Mesenteric fat pad (tissue), 1 donor: Measurements from ENCODE around the gene GINS2. TPM values are rescaled to one million over a fixed set of nuclear protein-coding genes. Genes with fewer than 3 reads are reported as not detected.

Experiments used
- DNase-seq: peaks from one replicate; pipeline ENCODE4 v3.0.0-alpha.2; 2020; ENCODE audit warnings: low spot score
- total RNA-seq: library from RNA; stranded (reverse); fragmentation: NEBNext Ultra II Directional; extraction: Animal tissue kit (Norgen Biotek cat#: 25700); gene quantifications from one replicate; pipeline ENCODE4 v1.2.1, GENCODE V29; 2021
- donor health status: DM: yes; HTN: yes; CAD: no.

Gene GINS2
- total RNA-seq, 1 donor from 2014 or later = 0.32 TPM

DNA sequence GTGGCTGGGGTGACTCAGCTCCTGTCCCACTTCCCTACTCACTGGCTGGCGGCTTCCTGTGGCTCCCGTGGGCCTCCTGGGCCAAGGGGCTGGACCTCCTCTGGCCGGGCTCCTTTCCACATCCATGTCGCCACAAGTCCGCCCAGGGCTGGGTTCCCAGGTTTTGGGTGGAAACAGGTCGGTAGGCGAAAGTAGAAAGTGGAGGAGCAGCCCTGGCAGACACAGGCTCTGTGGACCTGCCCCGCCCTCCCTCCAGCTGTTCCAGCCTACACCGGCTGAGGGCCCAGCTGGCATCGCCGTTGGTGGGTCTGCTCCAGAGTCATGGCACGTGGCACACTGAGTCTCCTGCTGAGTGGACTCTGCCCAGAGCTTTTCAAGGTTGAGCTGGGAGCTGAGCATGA, 47.0 kb downstream of the GINS2 start:
- DNase-seq = no peak

DNA sequence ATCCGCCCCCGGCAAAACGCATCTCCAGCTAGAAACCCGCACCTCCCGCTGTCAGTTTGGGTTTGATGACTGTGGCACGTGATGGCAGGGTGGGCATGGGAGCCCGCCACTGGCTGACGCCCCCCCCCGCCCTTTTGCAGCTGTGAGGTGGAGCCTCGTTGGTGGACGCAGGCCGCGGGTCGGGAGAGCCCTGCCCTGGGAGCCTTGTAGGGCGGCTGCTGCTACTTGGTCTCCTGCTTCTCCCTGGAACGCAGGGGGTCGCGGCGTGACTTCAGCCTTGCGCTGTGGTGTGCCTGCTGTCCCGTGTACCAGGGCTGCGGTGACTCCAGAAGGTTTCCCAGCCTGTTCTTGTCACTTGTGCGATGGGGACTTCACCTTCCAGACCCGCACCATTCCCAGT, 47.4 kb downstream of the GINS2 start:
- DNase-seq = no peak

DNA sequence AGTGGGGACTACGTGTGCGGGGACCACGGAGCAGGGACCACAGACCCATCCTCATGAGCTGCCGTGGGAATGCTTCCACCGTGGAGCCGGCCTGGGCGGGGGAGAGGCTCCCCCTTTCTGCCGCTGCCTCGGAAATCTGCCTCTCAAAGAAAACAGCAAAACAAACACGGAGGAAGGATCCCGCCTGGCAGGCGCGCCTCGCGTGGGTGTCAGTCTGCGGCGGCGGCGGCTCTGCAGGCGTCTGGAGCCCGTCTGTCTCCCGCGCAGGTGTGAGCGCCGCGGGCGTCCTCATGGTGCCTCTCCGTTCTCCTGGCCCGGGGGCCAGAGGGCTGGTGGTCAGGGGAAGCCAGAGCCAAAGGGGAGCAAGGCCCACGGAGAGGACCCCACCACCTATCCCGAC, 48.2 kb downstream of the GINS2 start:
- DNase-seq = no peak

GRCh38 chr16:85640254-85640558, 48.5 kb downstream of the GINS2 start:
- no peak for DNase-seq

- DNase-seq = no peak
Measured at GRCh38 chr16:85639529-85640253, 49.1 kb downstream of the GINS2 start.

DNA sequence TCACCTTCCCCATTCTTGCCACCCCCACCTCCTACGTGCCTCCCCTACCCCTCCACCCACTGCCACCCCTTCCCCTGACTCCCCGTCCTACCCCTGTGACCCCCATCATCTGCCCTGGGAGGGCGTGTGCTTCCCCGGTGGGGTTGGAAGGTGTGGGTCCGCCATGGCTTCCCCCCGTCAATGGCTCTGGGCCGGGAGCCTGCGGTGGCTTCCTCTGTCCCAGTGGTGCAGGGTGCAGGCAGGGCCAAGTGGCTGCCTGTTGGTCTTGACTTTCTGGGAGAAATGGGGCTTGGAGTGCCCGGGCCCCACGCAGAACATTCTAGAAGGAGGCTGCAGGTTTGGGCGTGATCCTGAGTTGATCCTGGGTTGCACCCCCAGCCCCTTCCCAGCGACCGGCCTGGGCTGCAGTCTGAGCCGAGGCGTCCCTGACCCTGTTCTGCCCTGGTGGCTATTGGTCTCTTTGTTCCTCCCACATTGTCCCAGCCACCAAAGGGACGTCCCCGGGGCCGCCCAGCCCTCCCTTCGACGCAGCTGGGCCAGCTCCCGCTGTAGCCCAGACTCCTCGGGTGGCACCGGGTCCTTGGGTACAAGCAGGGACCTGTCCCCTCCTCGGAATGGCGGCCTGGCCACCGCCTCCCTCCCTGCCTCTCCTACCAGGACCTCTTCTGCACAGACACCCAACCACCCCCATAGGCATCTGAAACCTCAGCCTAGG, 49.9 kb downstream of the GINS2 start:
- no peak for DNase-seq

DNA sequence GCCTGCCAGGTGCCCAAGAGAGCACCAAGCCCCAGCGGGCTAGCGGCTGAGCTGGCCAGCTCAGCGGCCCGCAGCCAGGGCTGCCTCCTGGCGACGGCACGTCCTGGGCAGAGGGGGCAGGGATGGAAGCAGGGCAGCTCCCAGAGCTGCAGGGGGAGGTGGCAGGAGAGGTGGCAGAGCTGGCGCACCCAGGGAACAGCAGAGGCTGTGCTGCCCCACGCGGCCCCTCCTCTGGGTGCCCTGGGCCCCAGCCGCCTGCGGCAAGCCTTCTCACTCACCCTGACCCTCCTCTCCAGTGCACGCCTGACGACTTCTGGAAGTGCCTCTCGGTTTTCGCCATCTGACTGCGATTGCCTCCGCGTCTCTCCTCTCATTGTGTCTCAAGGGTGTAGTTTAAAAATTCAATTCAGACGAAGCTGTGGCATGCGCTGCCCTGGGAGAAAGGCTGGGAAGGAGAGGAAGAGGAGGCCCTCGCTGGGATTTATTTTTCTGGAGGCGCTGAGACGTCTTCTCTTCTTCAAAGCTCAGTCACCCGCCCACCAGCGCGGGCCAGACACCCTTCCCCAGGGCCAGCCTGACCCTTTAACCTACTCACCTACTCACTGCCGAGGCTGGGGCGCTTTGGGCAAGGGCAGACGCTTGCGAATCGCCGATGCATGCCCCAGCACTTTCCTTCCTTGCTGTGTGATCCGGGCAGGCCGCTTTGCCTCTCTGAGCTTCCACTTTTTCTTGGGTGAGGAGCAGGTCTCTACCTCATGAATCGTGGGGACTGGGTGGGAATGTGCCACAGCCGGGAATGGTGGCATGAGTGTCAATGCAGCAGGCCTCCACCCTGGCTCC, 50.7 kb downstream of the GINS2 start:
- no peak for DNase-seq

DNA sequence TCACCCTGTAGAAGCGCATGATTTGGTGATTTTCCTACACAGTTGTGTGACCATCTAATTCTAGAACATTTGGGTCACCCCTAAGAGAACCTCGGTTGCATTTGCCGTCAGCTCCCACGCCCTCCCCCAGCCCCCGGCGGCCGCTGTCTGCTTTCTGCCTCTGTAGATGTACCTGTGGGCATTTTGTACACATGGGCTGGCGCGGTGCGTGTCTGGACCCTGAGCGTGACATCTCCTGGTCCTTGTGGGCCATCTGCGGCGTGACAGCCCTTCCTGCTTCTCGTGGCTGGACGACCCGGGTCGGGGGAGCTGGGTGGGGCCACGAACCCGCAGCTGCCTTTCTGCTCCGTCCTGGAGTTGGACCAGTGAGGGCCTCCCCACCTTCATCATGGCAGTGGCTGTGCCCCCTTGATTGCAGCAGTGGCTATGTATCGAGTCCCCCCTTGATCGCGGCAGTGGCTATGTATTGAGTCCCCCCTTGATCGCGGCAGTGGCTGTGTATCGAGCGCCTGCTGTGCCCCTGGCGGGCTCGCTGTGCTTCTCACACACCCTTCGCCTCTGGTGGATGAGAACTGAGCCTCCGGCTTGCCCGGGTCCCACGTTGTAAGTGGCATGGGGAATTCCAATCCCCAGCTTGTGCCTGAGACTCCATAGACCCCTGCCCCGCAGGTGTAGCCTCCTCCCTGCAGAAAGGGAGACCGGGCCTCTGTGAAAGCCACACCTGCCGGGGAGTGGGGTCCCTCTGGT, 51.5 kb downstream of the GINS2 start:
- DNase-seq = no peak

- no peak for DNase-seq
Measured at GRCh38 chr16:85636234-85636812, 52.4 kb downstream of the GINS2 start.

DNA sequence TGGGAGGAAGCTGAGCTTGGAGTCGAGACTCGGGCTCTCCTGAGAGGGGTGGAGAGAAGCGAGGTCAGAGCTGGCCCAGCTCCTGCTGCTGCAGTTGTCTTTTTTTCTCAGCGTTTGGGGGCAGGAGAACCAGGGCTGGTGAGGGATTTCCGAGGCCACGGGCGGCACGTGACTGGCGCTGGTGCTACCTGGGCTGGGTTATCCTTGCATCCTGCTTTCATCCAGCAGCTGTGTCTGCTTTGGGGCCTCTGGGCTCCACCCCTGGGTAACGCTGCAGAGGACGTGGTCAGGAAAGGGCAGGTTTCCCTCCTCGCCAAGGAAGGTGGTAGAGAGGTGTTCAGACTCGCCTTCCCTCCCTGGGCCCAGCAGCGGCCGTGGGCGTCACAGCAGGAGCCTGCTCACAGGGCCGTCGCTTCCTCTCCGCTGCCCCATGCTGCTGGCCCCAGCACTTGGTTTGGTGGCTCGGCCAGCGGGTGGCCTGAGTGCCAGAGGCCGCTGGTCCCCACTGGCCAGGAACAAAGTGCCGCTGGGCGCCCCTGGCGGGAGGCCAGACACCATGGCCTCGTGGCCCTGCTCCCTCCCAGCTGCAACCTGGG, 53.1 kb downstream of the GINS2 start:
- DNase-seq = no peak

DNA sequence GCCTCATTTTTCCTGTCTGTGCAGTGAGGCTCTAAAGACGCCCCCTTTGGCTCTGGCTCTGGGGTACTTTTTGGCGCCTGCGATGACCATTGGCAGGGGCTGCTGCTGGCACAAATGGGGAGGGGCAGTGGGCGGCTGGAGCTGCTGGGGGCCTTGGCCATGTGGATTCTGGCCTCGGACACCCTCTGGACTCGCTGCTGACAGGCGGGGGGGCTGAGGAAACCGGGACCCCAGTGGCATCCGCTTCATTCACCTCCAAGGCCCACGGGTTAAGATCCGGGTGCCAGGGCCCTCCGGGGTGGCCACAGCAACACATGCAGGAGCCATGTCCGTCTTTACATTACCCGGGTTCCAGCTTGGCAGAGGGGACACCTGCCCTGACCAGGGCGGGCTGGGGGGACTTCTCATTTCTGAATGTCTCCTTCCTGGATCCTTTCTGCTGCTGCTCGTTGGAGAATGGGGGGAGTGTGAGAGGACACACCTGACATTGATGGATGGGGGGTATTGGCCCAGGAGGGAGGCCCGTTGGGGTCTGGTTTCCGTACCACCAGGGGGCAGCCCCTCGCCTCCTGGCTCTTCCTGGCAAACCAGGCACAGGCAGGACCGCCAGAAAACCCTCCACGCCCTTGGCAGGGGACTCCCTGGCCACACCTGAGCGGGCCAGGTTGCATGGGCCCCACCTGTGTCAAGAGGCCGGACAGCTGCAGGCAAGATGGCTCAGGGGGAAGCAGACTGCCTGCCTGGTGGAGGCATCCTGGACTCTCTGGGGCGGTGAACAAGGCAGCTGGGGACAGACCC, 53.8 kb downstream of the GINS2 start:
- no peak for DNase-seq

GRCh38 chr16:85633888-85634287, 54.9 kb downstream of the GINS2 start:
- DNase-seq = no peak

DNA sequence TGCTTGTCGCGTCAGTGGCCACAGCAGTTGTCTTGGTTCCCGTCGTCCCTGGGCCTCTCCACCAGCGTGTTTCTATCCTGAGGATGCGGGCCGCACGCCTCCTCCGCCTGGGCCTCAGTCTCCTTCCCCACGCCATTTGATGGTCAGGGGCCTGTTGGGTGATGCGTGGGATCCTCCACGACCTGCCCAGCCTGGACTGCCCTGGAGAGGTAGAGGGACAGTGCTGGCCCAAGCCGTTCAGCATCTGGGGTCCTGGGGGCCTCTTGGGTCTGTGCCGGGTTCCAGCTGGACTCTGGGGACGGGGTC, 55.4 kb downstream of the GINS2 start:
- no peak for DNase-seq

DNA sequence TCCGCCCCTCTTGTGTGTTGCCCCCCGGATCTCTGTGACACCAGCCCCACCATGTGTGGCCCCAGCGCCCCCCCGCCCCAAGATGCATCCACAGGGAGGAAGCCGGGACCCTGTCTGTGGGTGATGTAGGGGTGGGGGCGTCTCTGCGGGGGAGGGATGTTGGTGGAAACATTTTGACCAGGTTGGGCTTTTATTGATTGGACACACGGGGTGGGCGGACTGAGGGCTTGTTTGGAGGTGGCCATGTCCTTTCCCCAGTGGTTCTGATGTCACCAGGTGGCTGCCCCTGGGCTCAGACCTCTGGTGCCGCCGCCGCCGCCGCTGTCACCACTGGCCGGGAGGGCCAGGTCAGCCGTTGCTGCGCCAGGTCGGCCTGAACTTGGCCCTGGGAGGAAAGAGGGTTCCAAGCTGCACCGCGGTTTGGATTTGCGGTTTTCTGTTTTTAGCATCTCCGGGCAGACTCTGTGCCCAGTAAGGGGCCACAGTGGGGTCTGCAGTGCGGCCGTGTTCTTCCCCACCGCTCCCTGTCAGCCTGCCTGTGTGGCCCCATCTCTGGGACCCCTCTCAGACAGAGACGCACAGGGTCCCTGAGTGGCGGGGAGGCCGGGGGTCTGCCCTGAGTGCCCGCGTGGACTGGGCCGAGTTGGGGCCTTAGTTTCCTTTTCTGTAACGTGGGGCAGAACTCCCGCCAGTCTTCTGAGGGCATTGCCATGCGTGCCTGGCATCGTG, 55.9 kb downstream of the GINS2 start:
- DNase-seq = no peak

DNA sequence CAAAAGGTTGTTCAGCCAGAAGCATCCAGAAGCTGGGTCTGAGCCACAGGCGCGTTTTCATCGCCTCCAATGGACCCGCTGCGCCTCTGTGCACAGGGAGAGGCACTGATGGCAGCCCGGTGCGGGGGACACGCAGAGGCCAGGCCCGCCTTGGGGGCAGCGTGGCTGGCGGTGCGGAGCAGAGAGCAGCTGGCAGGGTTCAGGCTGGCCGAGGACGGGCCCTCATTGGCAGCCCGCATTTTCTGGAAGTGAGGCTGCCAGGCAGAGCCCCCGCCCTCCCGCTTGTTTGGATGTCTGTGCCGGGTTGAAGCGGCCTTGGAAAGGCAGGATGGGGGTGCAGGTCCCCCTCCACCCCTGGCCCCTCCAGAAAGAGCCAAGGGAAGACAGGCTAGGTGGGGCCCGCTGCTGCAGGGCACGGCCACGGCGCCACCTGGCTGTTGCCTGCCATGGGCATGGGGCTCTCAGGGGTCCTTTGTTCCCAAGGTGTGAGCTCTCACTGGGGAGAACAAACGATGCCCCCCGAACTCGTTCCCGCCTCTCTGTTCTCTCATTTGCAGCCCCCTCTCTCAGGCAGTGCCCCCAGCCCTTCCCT, 56.9 kb downstream of the GINS2 start:
- no peak for DNase-seq

DNA sequence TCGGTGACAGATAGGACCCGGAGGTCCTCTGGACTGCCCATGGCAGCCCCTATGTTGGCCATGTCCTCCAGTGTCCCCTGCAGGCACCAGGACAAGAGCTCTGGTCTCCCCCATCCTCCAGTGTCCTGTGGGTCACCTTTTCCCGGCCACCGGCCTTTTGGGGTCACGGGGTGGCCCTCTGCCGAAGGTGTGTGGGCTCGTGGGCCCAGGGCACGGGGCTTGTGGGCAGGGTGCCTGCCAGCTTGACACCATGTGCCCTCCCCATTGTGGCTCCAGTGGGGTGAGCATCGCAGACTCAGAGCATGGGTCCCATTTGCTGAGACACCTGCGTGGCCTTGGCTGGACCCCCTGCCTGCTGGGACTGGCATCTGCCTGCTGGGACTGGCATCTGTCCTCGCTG, 57.5 kb downstream of the GINS2 start:
- no peak for DNase-seq

DNA sequence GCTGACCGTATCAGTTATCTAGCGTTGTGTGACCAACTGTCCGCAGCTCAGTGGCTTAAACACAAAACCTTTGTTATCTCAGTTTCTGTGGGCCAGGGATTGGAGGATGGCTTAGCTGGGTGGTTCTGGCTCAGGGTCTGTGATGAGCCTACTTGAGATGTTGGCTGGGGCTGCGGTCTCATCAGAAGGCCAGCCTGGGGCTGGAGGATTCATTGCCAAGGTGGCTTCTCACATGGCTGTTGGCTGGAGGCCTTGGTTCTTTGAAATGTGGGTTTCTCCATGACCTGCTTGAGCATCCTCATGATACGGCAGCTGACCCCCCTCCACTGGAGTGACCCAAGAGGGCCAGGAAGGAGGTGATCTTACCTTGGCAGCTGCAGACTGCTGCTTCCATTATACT, 58.9 kb downstream of the GINS2 start:
- no peak for DNase-seq

GRCh38 chr16:85629326-85629725, 59.4 kb downstream of the GINS2 start:
- DNase-seq = no peak

- DNase-seq = no peak
Measured at GRCh38 chr16:85628645-85629044, 60.1 kb downstream of the GINS2 start.
